SK-MEL-5 (cell line): ENCODE results near the gene LIPE. TPM values are rescaled to one million over a fixed set of nuclear protein-coding genes. Genes with fewer than 3 reads are reported as not detected.

Source experiments
- DNase-seq: peaks from one replicate; pipeline ENCODE4 v3.0.0-alpha.2; 2016; ENCODE audit warnings: low read depth, low spot score
- in situ Hi-C: cut with HindIII; loops from 2 replicates; pipeline ENCODE4 v1.10.0; 2016; ENCODE audit warnings: low sequenced_read_pairs, high pct_unique_total_duplicates, low pct_unique_long_range_greater_than_20kb
- total RNA-seq: library from RNA; depleted of rRNA; stranded (reverse); fragments of >200 nt; shearing (Covaris generic); gene quantifications from 2 replicates; pipeline ENCODE4 v1.2.3, GENCODE V29; 2014

LIPE gene
- total RNA-seq, 1 experiment from 2014 or later: not detected

GRCh38 chr19:42370626-42371175 is 56.5 kb downstream of the LIPE start:
- in situ Hi-C loops: no loop called here
- DNase-seq: no peak

- in situ Hi-C loops: no loop called here
- DNase-seq: no peak
Observed at GRCh38 chr19:42370068-42370520, 57.1 kb downstream of the LIPE start.

GRCh38 chr19:42369433-42370067 is 57.6 kb downstream of the LIPE start:
- DNase-seq: no peak
- in situ Hi-C loops: no loop called here

GRCh38 chr19:42368765-42369164 is 58.4 kb downstream of the LIPE start:
- DNase-seq: no peak
- in situ Hi-C loops: no loop called here

GRCh38 chr19:42368360-42368759 is 58.8 kb downstream of the LIPE start:
- DNase-seq: no peak
- in situ Hi-C loops: no loop called here

- in situ Hi-C loops: no loop called here
- DNase-seq: no peak
Observed at GRCh38 chr19:42367929-42368328, 59.3 kb downstream of the LIPE start.

- in situ Hi-C loops: no loop called here
- DNase-seq: no peak
Observed at GRCh38 chr19:42366673-42367072, 60.5 kb downstream of the LIPE start.

- no peak for DNase-seq
- in situ Hi-C loops: no loop called here
Observed at GRCh38 chr19:42363614-42364346, 63.4 kb downstream of the LIPE start.

- in situ Hi-C loops: no loop called here
Observed at GRCh38 chr19:42362891-42363440, 64.2 kb downstream of the LIPE start.

GRCh38 chr19:42362342-42362741 is 64.8 kb downstream of the LIPE start:
- no peak for DNase-seq
- in situ Hi-C loops: no loop called here

More at GRCh38 chr19:42362891-42363440, 64.2 kb downstream of the LIPE start:
- DNase-seq: no peak

- in situ Hi-C loops: no loop called here
- no peak for DNase-seq
Observed at GRCh38 chr19:42361545-42361910, 65.7 kb downstream of the LIPE start.

GRCh38 chr19:42360787-42361544 is 66.2 kb downstream of the LIPE start:
- in situ Hi-C loops: no loop called here
- DNase-seq: no peak

- in situ Hi-C loops: no loop called here
- no peak for DNase-seq
Observed at GRCh38 chr19:42357290-42357689, 69.9 kb downstream of the LIPE start.

- in situ Hi-C loops: no loop called here
- no peak for DNase-seq
Observed at GRCh38 chr19:42356686-42357085, 70.5 kb downstream of the LIPE start.

- in situ Hi-C loops: no loop called here
- no peak for DNase-seq
Observed at GRCh38 chr19:42355896-42356295, 71.3 kb downstream of the LIPE start.

- no peak for DNase-seq
- in situ Hi-C loops: no loop called here
Observed at GRCh38 chr19:42353341-42354015, 73.7 kb downstream of the LIPE start.
